GM21619 (cell line): ENCODE data around the gene CPA4.
A peak's percentile ranks its signal among the peaks of the same experiment; 100 is the strongest.
"Not testable (repeated sequence)": the region's sequence is repeated elsewhere in the genome, so short reads cannot be mapped to it uniquely, and the experiment has no call there.

ENCODE experiments used
- ATAC-seq: cut with Tn5 transposase; IDR thresholded peaks from one replicate; pipeline ENCODE4 v1.9.1; 2021; ENCODE audit not compliant: unreplicated experiment

The CPA4 gene, protein sequence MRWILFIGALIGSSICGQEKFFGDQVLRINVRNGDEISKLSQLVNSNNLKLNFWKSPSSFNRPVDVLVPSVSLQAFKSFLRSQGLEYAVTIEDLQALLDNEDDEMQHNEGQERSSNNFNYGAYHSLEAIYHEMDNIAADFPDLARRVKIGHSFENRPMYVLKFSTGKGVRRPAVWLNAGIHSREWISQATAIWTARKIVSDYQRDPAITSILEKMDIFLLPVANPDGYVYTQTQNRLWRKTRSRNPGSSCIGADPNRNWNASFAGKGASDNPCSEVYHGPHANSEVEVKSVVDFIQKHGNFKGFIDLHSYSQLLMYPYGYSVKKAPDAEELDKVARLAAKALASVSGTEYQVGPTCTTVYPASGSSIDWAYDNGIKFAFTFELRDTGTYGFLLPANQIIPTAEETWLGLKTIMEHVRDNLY

DNA sequence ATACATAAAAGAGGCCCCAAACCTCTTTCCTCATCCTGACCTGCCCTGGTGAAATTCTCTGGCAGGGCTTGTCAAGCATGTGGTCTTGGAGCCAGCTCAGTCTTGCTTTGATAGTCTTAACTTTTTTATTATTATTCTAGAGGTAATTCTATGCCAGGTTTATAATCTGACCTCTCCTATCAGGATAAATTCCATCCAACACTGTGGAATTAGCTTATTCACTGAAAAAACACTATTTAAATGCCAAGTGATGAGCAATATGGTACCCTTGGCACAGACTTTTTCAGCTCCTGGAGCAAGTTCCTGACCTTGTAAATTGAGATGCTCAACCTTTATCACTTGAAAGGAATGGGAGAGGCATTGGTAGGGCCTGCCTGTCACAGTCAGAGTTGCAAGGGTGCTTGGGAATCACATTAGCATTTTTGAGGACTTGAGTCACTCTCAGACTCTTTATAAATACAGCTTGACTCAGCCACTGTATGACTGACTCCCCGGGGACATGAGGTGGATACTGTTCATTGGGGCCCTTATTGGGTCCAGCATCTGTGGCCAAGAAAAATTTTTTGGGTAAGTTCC is at the start of gene CPA4:
TSS of gene CPA4 (plus strand) at position 480 of the 576 bp plus-strand sequence. CDS start at position 500, 20 bp downstream.
- peak; percentile 42 for ATAC-seq

DNA sequence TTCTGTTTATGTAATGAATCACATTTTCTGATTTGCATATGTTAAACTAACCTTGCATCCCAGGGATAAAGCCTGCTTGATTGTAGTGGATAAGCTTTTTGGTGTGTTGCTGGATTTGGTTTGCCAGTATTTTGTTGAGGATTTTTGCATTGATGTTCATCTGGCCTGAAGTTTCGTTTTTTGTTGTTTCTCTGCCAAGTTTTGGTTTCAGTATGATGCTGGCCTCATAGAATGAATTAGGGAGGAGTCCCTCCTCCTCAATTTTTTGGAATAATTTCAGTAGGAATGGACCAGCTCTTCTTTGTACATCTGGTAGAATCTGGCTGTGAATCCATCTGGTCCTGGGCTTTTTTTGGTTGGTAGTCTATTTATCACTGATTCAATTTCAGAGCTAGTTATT is 49.5 kb upstream of the CPA4 start:
- ATAC-seq: not testable (repeated sequence)

DNA sequence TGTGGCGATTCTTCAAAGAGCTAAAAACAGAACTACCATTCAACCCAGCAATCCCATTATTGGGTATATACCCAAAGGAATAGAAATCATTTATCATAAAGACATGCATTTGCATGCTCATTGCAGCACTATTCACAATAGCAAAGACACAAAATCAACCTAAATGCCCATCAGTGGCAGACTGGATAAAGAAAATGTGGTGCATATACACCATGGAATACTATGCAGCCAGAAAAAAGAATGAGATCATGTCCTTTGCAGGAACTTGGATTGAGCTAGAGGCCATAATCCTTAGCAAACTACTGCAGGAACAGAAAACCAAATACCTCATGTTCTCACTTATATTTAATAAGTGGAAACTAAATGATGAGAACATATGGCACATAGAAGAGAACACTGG is 46.5 kb upstream of the CPA4 start:
- not testable (repeated sequence) for ATAC-seq

GRCh38 chr7:130248842-130249241 is 44.1 kb upstream of the CPA4 start:
- not testable (repeated sequence) for ATAC-seq

GRCh38 chr7:130249626-130250025 is 43.3 kb upstream of the CPA4 start:
- not testable (repeated sequence) for ATAC-seq

- no peak for ATAC-seq
Observed at GRCh38 chr7:130254555-130254954, 38.4 kb upstream of the CPA4 start.

GRCh38 chr7:130256704-130257103 is 36.3 kb upstream of the CPA4 start:
- ATAC-seq: no peak

DNA sequence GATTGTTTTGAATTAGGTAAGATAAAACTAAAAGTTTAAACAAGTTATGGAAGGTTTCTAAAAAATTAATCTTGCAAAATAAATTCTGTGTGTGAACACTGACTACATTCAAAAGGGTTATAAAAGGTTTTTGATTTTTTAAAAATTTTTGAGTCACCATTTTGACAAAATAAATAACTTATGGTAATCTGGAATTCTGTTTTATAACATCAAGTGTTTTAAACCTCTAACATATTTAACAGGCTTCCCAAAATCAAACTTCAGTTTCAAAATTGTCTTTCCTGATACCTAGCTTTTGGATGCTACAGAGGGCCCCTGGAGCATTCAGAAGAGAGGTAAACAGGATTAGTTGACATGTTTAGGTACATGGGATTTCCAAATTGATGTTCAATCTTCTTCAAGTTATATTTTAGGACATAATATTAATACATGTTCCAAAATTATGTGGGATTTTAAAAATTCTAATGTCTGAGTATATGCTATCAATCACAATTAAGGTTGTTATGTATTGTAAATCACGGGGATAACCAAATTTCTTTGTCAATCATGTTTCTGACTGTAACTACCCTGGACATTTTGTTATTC is 34.4 kb upstream of the CPA4 start:
- no peak for ATAC-seq

DNA sequence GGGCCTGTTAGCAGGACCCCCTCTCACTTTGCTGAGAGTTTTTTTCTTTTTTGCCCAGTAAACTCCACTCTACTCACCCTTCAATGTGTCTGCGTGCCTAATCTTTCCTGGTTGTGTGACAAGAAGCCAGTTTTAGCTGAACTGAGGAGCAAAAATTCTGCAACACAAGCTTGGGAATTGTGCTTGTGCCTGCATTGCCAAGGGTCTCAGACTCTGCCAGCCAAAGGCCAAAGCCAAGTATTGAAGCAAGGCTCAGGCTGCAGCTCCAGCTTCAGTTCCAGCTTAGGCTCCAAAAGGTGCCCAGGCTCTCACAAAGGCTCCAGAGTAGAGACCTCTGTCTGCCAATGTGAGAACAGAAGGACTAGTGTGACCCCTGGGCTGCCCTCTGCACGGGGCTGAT is 30.5 kb upstream of the CPA4 start:
- ATAC-seq: no peak

- ATAC-seq: no peak
Observed at GRCh38 chr7:130263130-130263529, 29.8 kb upstream of the CPA4 start.

GRCh38 chr7:130266258-130266960 is 26.6 kb upstream of the CPA4 start, which contains the start of gene CPA2:
CPA2 (plus strand) TSS chr7:130266863; CDS start chr7:130266882, 19 bp downstream.
- no peak for ATAC-seq

- no peak for ATAC-seq
Observed at GRCh38 chr7:130266961-130267321, 26.0 kb upstream of the CPA4 start.

DNA sequence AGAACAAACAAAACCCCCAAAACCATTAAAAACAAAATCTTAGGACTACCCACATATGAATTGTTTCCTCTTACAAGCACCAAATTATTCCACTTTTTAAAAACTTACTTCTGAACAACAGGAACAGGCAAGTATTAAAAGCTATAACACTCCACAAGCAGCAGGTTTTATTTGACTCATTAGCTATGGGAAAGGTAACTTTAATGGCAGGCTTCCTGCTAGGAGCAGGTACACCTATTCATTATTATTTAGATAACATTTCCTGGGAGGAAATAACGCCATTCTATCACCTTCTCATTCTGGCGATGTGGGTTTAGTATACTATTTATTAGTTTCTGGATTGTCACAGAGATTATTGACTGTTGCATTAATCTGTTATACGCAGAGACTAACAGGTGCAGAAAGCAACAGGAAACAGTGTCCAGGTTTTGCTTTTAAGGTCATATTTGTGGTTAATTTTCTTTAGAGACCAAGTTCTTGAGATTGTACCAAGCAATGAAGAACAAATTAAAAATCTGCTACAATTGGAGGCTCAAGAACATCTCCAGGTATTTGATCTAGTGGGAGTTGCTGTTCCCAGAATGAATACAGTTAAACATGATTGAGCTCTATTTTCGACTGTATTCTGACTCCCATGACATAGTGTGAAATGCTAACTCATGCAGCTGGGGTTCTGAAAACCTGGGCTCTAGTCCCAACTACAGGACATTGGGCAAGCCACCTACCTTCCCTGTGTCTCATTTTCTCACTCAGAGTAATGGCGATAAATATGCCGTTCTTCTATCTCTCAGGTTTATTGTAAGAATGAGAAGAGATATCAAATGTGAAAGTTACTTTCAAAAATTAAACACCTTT is 24.3 kb upstream of the CPA4 start:
- no peak for ATAC-seq

GRCh38 chr7:130269318-130269694 is 23.7 kb upstream of the CPA4 start:
- no peak for ATAC-seq

DNA sequence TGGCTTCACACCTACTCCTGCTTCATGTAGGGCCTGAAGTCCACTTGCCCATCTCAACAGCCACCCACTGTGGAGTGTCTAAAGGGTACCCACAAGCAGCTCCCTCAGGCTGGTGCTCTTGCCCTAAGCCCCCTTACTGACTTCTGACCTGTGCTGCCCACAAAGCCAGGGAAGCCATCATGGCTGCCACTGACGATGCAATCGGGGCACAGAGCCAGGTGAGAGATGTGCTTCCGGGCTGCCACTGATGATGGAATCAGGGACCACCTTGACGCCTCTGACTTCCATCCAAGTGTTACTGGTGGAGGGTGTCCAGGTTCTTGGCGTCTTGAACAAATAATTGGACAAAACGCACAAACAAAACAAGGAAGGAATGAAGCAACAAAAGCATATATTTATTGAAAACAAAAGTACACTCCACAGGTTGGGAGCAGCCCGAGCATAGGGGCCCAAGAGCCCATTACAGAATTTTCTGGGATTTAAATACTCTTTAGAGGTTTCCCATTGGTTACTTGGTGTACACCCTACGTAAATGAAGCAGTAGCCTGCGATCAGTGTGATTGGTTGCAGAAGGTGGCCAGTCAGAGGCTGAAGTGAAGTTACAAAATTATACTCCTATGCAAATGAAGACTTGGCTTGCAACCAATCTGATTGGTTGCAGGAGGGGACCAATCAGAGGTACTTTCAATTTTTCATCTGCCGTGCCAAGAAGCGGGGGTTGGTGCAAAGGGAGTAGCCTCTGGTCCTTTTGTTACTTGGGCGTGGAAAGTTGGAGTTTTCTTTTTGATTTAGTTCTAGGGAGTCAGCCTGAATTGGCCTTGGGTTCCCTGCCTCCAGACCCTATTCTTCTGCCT is 21.8 kb upstream of the CPA4 start:
- ATAC-seq: no peak

GRCh38 chr7:130272381-130273080 is 20.4 kb upstream of the CPA4 start:
- ATAC-seq: no peak

GRCh38 chr7:130273081-130273932 is 19.7 kb upstream of the CPA4 start:
- no peak for ATAC-seq

DNA sequence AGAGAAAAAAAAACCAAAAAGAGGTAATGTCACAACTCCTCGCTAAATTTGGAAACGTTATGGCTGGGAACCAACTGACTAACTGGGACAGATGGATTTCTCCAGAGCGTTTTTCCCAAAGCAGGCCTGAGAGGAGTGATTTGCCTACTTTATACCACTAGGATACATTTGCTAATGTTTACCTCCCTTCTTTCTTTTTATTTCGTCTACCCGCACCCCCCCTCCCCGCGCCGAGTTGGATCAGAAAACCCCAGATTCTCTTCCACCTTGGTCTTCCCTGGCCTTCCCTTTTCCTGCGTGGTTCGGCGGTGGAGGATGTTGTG is 19.1 kb upstream of the CPA4 start:
- no peak for ATAC-seq
